ENCODE measurements around the gene AIF1L.

GRCh38 chr9:131160416-131161112 is 64.2 kb downstream of the AIF1L start:
- TF ChIP-seq CTCF (IDR thresholded peaks at IDR 0.05; ENCODE audit: insufficient read depth, low read length, poor library complexity, severe bottlenecking) = no peak
- no peak for TF ChIP-seq EZH2phosphoT487 (conservative IDR thresholded peaks at IDR 0.05; ENCODE audit: low read length)
